22Rv1 (cell line): ENCODE data around the gene GALNT7.

Source experiments
- CTCF ChIP-seq: fragments of 450-650 bp; IDR thresholded peaks from 2 replicates; pipeline ENCODE4 v1.5.1; 2017; ENCODE audit warnings: mild to moderate bottlenecking
- ZFX ChIP-seq: fragments of 450-650 bp; IDR thresholded peaks from 2 replicates; pipeline ENCODE4 v1.6.1; 2017; ENCODE audit warnings: antibody characterized with exemption, borderline replicate concordance

GRCh38 chr4:173293663-173294062, 125.1 kb downstream of the GALNT7 start:
- no peak for TF ChIP-seq CTCF
- no peak for TF ChIP-seq ZFX
